Liver (tissue), 9 donors: ENCODE results near the gene TIRAP. TPM values are rescaled to one million over a fixed set of nuclear protein-coding genes. Genes with fewer than 3 reads are reported as not detected.

Experiments
- DNase-seq: peaks from one replicate; pipeline ENCODE4 v3.0.0-alpha.2; 2017; ENCODE audit warnings: low spot score
- H3K27ac ChIP-seq, 2 donors: one replicate each; pipeline ENCODE4 v1.7.0; 2013; ENCODE audit warnings: inconsistent platforms in 2 of 2, low read length in 2 of 2, control low read depth in 1 of 2, low read depth in 1 of 2, mild to moderate bottlenecking in 1 of 2
- H3K27me3 ChIP-seq, 4 donors: one replicate each; pipeline versions ENCODE4 v1.6.1 to v1.7.0; 2013; ENCODE audit warnings: low read length in 3 of 4, inconsistent platforms in 1 of 4, mild to moderate bottlenecking in 1 of 4, moderate library complexity in 1 of 4; ENCODE audit not compliant: control insufficient read depth in 4 of 4, insufficient read depth in 4 of 4
- H3K36me3 ChIP-seq, 4 donors: one replicate each; pipeline versions ENCODE4 v1.6.1 to v1.7.0; 2013; ENCODE audit warnings: low read length in 3 of 4, mild to moderate bottlenecking in 3 of 4, low read depth in 1 of 4, moderate library complexity in 1 of 4; ENCODE audit not compliant: control insufficient read depth in 4 of 4, insufficient read depth in 3 of 4
- H3K4me1 ChIP-seq, 4 donors: one replicate each; pipeline versions ENCODE4 v1.6.1 to v1.7.0; 2013; ENCODE audit warnings: low read length in 3 of 4, mild to moderate bottlenecking in 3 of 4, moderate library complexity in 1 of 4; ENCODE audit not compliant: control insufficient read depth in 4 of 4, insufficient read depth in 4 of 4
- H3K4me3 ChIP-seq, 3 donors: one replicate each; pipeline versions ENCODE4 v1.6.1 to v1.7.0; 2013; ENCODE audit warnings: low read length in 3 of 3, control low read depth in 1 of 3, low read depth in 1 of 3, mild to moderate bottlenecking in 1 of 3
- H3K9ac ChIP-seq, 2 donors: one replicate each; pipeline ENCODE4 v1.7.0; 2013; ENCODE audit warnings: low read length in 2 of 2, mild to moderate bottlenecking in 2 of 2, moderate library complexity in 2 of 2, control low read depth in 1 of 2, low read depth in 1 of 2
- H3K9me3 ChIP-seq, 4 donors: one replicate each; pipeline versions ENCODE4 v1.6.1 to v1.7.0; 2013; ENCODE audit warnings: low read length in 3 of 4; ENCODE audit not compliant: control insufficient read depth in 4 of 4
- EGR1 ChIP-seq, 2 donors: IDR thresholded peaks; 2 replicates each; pipeline ENCODE4 v1.6.1; 2016 to 2018; ENCODE audit warnings: antibody characterized with exemption in 2 of 2, low read depth in 2 of 2
- FOXA1 ChIP-seq: IDR thresholded peaks from 2 replicates; pipeline ENCODE4 v1.6.1; 2016; ENCODE audit warnings: antibody characterized with exemption
- FOXA2 ChIP-seq: IDR thresholded peaks from 2 replicates; pipeline ENCODE4 v1.6.1; 2016; ENCODE audit warnings: antibody characterized with exemption
- GABPA ChIP-seq, 2 donors: IDR thresholded peaks in 1 of 2; conservative IDR thresholded peaks in 1 of 2; 2 replicates each; pipeline ENCODE4 v1.6.1; 2016; ENCODE audit warnings: antibody characterized with exemption in 2 of 2, mild to moderate bottlenecking in 1 of 2, moderate library complexity in 1 of 2
- HNF4A ChIP-seq, 2 donors: conservative IDR thresholded peaks; 2 replicates each; pipeline ENCODE4 v1.6.1; 2016; ENCODE audit warnings: antibody characterized with exemption in 2 of 2, mild to moderate bottlenecking in 2 of 2
- HNF4G ChIP-seq: IDR thresholded peaks from 2 replicates; pipeline ENCODE4 v1.6.1; 2016; ENCODE audit warnings: antibody characterized with exemption
- JUND ChIP-seq, 2 donors: IDR thresholded peaks; 2 replicates each; pipeline ENCODE4 v1.6.1; 2016; ENCODE audit warnings: antibody characterized with exemption in 2 of 2
- NR2F2 ChIP-seq: IDR thresholded peaks from 2 replicates; pipeline ENCODE4 v1.6.1; 2016; ENCODE audit warnings: antibody characterized with exemption
- RAD21 ChIP-seq, 2 donors: IDR thresholded peaks; 2 replicates each; pipeline ENCODE4 v1.6.1; 2016; ENCODE audit warnings: antibody characterized with exemption in 2 of 2, mild to moderate bottlenecking in 2 of 2
- RXRA ChIP-seq, 2 donors: IDR thresholded peaks; 2 replicates each; pipeline ENCODE4 v1.6.1; 2017 to 2018; ENCODE audit warnings: antibody characterized with exemption in 2 of 2, mild to moderate bottlenecking in 1 of 2
- SP1 ChIP-seq: IDR thresholded peaks from 2 replicates; pipeline ENCODE4 v1.6.1; 2018; ENCODE audit warnings: antibody characterized with exemption, mild to moderate bottlenecking
- TAF1 ChIP-seq: conservative IDR thresholded peaks from 2 replicates; pipeline ENCODE4 v1.6.1; 2016; ENCODE audit warnings: antibody characterized with exemption, mild to moderate bottlenecking
- YY1 ChIP-seq: IDR thresholded peaks from 2 replicates; pipeline ENCODE4 v1.6.1; 2016; ENCODE audit warnings: antibody characterized with exemption, mild to moderate bottlenecking
- WGBS: extraction: QIAGEN DNeasy Blood & Tissue Kit; methylation state at CpG from one replicate; pipeline ENCODE4 v1.1.7; 2013; 5-methylcytosine and 5-hydroxymethylcytosine counted together
- polyA plus RNA-seq, 2 donors: library from polyadenylated mRNA; stranded (reverse) in 1 of 2; unstranded in 1 of 2; fragments of 200-250 nt in 1 of 2; fragments of >200 nt in 1 of 2; fragmentation: Nextera tagmentation in 1 of 2; extraction: Ambion mirVana in 1 of 2; gene quantifications; one replicate each; pipeline versions ENCODE4 v1.2.1 to v1.2.3, GENCODE V29; 2013 to 2015
- total RNA-seq, 2 donors: library from RNA; depleted of rRNA; stranded (reverse); fragments of >200 nt; gene quantifications; one replicate each; pipeline ENCODE4 v1.2.3, GENCODE V29; 2014
- TF ChIP-seq, protein P1 (sequence below): fragments of 150-350 bp; IDR thresholded peaks from 2 replicates; pipeline ENCODE4 v1.5.1; 2017; ENCODE audit warnings: improper control_type of control experiment, low read depth, low read length; ENCODE audit not compliant: missing input control
- TF ChIP-seq, protein P2 (sequence below): IDR thresholded peaks from 2 replicates; pipeline ENCODE4 v1.6.1; 2016; ENCODE audit warnings: antibody characterized with exemption
- TF ChIP-seq, protein P3 (sequence below): IDR thresholded peaks from 2 replicates; pipeline ENCODE4 v1.6.1; 2016; ENCODE audit warnings: antibody characterized with exemption, mild to moderate bottlenecking
- TF ChIP-seq, protein P4 (sequence below): IDR thresholded peaks from 2 replicates; pipeline ENCODE4 v1.6.1; 2016; ENCODE audit warnings: antibody characterized with exemption
- TF ChIP-seq, protein P5 (sequence below): IDR thresholded peaks from 2 replicates; pipeline ENCODE4 v1.6.1; 2016; ENCODE audit warnings: antibody characterized with exemption
- donor health status: healthy.
- donor health status: healthy.
- donor health status: healthy.
- donor health status: healthy.
- donor health status: healthy.

TIRAP gene
- total and polyA plus RNA-seq, 4 donors: 3.9 to 9.5 (median 6.4) TPM

DNA sequence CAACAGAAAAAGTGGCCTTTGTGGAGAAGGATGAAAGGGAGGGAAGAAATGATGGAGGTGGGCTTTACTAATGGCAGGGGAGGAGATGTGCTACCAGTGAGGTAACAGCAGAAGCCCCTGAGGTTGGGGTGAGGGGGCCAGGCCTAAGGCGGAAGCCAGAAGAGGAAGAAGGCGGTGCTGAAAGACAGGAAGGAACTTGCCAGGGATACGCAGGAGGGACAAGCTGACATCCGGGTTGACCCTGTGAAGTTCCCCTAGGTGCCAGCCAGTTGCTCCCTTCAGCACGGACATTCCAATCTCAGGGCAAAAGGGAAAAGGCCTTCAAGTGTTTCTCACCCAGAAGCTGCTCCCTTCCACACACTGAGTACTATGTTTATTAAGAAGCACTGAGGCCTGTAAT, 2.3 kb upstream of the TIRAP start (continued):
- TF ChIP-seq, protein P1, sequence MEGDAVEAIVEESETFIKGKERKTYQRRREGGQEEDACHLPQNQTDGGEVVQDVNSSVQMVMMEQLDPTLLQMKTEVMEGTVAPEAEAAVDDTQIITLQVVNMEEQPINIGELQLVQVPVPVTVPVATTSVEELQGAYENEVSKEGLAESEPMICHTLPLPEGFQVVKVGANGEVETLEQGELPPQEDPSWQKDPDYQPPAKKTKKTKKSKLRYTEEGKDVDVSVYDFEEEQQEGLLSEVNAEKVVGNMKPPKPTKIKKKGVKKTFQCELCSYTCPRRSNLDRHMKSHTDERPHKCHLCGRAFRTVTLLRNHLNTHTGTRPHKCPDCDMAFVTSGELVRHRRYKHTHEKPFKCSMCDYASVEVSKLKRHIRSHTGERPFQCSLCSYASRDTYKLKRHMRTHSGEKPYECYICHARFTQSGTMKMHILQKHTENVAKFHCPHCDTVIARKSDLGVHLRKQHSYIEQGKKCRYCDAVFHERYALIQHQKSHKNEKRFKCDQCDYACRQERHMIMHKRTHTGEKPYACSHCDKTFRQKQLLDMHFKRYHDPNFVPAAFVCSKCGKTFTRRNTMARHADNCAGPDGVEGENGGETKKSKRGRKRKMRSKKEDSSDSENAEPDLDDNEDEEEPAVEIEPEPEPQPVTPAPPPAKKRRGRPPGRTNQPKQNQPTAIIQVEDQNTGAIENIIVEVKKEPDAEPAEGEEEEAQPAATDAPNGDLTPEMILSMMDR: no peak

DNA sequence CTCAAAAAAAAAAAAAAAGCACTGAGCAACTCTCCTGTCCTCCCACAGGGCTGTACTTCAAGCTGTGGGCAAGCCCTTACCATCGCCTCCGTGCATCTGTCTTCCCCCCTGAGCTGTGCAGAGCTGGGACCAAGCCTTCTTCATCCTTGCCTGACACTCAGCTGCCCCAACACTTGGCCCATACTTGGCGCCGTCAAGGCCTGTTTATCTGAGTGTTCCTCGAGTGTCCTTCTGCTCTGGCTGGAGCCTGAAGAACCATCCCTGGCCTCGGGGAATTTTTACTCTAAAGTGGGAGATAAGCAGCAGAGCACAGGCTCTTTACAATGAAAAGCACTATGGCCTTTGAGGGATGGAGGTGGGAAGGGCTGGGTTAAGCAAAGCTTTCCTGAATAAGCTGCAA, 1.6 kb upstream of the TIRAP start:
- 88% methylated on average over 6 of the region's 6 CpGs for WGBS
- no peak overlapping the region for H3K9ac ChIP-seq
- no peaks in the 10 kb centered on the region for H3K9me3 ChIP-seq
- DNase-seq: no peak
- no peak overlapping the region for H3K27ac ChIP-seq
- H3K27me3 ChIP-seq: no peaks in the 10 kb centered on the region
- TF ChIP-seq GABPA (IDR thresholded peaks at IDR 0.05 in 1 of 2, conservative IDR thresholded peaks at IDR 0.05 in 1 of 2): no peak
- peaks cover 8 to 53% (median 39%) of the 10 kb centered on the region in 4 donors for H3K4me1 ChIP-seq
- H3K36me3 ChIP-seq: no peaks in the 10 kb centered on the region
- no peak overlapping the region for H3K4me3 ChIP-seq

DNA sequence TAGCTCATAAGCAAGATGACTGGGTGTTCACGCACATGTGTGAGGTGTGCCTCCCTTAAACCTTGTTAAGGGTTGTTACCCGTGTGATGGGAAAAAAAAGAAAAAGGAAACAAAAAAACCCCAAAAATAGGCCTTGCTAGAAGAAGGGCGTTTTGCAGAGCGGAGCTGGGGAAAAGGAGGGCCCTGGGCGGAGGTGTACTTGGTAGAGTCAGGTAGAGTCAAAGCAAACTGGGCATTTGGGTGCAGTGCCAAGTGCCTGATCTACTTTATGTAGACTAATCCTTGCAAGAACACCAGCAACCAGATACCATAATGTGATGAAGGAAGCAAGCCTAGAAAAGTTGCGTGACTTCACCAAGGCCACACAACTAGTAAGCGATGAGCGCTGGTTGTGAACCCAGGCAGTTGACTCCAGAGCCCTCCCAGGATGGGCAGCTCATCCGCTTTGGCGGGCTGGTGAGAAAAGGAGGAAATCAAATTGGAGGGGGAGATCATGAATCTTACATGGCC, 1.2 kb upstream of the TIRAP start:
- no peak overlapping the region for H3K9ac ChIP-seq
- peak overlapping the region; percentile 21 to 97 for H3K27ac ChIP-seq
- H3K27me3 ChIP-seq: no peaks in the 10 kb centered on the region
- DNase-seq: no peak
- WGBS: 93% methylated on average over 10 of the region's 10 CpGs
- H3K36me3 ChIP-seq: no peaks in the 10 kb centered on the region
- no peaks in the 10 kb centered on the region for H3K9me3 ChIP-seq
- peaks cover 8 to 50% (median 38%) of the 10 kb centered on the region in 4 donors for H3K4me1 ChIP-seq
- peak overlapping the region in 1 of 3 donors; percentile 63 for H3K4me3 ChIP-seq
- TF ChIP-seq, protein P2, sequence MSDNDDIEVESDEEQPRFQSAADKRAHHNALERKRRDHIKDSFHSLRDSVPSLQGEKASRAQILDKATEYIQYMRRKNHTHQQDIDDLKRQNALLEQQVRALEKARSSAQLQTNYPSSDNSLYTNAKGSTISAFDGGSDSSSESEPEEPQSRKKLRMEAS: no peak
- TF ChIP-seq, protein P3, sequence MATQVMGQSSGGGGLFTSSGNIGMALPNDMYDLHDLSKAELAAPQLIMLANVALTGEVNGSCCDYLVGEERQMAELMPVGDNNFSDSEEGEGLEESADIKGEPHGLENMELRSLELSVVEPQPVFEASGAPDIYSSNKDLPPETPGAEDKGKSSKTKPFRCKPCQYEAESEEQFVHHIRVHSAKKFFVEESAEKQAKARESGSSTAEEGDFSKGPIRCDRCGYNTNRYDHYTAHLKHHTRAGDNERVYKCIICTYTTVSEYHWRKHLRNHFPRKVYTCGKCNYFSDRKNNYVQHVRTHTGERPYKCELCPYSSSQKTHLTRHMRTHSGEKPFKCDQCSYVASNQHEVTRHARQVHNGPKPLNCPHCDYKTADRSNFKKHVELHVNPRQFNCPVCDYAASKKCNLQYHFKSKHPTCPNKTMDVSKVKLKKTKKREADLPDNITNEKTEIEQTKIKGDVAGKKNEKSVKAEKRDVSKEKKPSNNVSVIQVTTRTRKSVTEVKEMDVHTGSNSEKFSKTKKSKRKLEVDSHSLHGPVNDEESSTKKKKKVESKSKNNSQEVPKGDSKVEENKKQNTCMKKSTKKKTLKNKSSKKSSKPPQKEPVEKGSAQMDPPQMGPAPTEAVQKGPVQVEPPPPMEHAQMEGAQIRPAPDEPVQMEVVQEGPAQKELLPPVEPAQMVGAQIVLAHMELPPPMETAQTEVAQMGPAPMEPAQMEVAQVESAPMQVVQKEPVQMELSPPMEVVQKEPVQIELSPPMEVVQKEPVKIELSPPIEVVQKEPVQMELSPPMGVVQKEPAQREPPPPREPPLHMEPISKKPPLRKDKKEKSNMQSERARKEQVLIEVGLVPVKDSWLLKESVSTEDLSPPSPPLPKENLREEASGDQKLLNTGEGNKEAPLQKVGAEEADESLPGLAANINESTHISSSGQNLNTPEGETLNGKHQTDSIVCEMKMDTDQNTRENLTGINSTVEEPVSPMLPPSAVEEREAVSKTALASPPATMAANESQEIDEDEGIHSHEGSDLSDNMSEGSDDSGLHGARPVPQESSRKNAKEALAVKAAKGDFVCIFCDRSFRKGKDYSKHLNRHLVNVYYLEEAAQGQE: no peak
- TF ChIP-seq, protein P1: no peak
- TF ChIP-seq GABPA (IDR thresholded peaks at IDR 0.05 in 1 of 2, conservative IDR thresholded peaks at IDR 0.05 in 1 of 2) (no peak), TAF1 (no peak), FOXA1 (no peak), EGR1 (IDR thresholded peaks at IDR 0.05; ENCODE audit: low read depth in 2 of 2) (no peak), NR2F2 (no peak), RAD21 (IDR thresholded peaks at IDR 0.05) (no peak), JUND (IDR thresholded peaks at IDR 0.05) (no peak), SP1 (no peak), HNF4G (no peak), HNF4A (conservative IDR thresholded peaks at IDR 0.05) (no peak), RXRA (IDR thresholded peaks at IDR 0.05) (no peak), FOXA2 (no peak), YY1 (no peak)
- TF ChIP-seq, protein P4, sequence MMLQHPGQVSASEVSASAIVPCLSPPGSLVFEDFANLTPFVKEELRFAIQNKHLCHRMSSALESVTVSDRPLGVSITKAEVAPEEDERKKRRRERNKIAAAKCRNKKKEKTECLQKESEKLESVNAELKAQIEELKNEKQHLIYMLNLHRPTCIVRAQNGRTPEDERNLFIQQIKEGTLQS: no peak
- TF ChIP-seq, protein P5, sequence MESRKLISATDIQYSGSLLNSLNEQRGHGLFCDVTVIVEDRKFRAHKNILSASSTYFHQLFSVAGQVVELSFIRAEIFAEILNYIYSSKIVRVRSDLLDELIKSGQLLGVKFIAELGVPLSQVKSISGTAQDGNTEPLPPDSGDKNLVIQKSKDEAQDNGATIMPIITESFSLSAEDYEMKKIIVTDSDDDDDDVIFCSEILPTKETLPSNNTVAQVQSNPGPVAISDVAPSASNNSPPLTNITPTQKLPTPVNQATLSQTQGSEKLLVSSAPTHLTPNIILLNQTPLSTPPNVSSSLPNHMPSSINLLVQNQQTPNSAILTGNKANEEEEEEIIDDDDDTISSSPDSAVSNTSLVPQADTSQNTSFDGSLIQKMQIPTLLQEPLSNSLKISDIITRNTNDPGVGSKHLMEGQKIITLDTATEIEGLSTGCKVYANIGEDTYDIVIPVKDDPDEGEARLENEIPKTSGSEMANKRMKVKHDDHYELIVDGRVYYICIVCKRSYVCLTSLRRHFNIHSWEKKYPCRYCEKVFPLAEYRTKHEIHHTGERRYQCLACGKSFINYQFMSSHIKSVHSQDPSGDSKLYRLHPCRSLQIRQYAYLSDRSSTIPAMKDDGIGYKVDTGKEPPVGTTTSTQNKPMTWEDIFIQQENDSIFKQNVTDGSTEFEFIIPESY: no peak
